GM21825 (cell line): ENCODE results near the gene SOSTDC1.

Experiments used
- ATAC-seq: cut with Tn5 transposase; IDR thresholded peaks from one replicate; pipeline ENCODE4 v1.9.1; 2021; ENCODE audit warnings: mild to moderate bottlenecking, moderate library complexity; ENCODE audit not compliant: unreplicated experiment

Gene SOSTDC1

DNA sequence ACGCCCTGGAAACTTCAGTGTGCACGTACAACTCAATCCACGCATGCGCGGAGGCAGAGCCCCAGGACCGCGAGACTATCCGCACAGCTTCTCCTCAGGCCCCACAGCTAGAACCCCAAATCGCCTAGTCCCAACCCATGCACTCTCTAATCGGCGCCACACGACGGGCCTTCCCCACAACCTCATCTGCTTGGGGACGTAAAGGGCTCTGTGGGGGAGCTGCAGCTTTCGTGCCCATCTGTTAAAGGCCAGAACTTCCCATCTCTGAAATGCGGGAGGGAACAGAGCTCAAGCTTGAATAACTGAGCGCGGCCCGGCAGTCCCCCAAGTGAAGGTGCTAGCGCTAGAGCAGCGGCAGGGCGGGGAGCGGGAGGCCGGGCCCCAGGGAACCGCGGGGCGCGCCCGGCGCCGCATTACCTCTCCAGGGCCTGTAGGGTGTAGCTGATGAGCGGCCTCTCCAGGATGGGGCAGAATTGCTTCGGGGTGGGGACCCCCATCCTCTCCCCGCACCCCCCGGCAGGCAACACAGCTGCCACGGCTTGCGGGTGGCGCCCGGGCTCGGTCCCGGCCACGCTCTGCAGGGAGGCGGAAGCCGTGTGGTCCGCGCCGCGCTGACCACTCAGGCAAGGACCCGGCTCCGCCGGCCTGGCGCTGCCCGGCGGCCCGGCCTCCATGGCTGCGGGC, 44.7 kb downstream of the SOSTDC1 start:
- ATAC-seq = peak; percentile 88

DNA sequence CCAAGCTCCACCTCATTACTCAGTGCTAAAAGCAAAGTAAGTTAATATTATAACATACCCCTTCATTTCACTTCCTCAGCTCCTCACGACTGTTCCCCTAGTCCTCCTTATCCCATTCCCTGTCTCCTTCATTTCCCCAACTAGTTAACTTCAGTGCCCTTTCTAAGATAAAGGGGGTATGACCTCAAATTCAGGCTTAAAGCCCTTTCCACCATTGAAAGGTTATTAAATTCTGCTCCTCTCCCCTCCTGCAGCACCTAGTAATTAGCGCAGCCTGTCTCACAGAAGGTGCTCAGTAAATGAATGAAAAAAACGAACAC, 45.2 kb downstream of the SOSTDC1 start:
- no peak for ATAC-seq

DNA sequence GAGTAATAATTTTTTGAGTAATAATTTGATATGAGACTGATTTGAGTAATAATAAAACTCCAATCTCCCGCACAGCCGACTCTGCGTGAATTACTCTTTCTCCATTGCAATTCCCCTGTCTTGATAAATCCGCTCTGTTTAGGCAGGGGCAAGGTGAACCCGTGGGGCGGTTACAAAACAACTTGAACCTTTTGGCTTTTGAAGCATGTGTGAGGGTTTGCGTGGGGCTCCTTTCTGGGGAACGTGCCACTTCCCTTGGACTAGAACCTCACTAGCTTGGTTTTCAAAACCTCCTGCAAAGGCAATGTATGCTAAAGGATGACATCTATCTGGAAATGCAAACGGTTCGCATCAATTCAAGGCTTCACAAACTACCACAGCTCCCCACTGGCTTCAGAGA, 45.7 kb downstream of the SOSTDC1 start:
- no peak for ATAC-seq

DNA sequence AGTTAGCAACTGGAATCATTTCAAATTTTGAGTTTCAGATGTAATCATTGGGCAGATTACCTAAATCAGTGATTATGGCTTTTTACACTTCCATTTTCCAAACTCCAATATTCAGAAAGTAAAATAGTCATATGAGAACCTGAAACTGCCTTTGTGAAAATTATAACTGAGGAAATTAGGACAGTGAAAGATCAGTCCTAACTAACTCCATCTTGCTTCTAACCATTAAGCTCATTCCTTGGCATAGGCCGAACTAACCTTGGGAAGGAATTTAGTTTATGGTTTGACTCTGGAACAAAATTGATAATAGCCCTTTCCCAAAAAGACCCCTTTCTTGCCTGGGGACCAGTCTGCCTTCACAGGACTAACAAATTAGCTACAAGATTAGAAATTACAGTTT, 46.4 kb downstream of the SOSTDC1 start:
- no peak for ATAC-seq

DNA sequence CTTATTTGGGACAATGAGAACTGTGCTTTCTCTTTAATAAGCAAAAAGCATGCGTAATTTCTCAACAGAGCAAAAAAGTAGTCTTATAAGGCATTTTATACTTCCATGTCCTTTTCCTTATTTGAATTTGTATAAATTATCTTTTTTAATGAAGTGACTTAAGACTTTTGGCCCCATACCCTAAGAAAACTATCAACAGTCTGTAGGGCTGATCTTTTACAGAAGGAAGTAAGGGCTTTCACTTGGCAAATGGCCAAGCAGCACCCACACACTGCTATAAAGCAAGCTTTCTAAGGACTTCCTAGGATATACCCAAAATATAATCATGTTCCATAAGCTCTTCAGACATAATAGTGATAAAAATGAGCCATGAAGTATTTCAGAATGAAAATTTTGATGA, 47.6 kb downstream of the SOSTDC1 start:
- ATAC-seq = no peak

DNA sequence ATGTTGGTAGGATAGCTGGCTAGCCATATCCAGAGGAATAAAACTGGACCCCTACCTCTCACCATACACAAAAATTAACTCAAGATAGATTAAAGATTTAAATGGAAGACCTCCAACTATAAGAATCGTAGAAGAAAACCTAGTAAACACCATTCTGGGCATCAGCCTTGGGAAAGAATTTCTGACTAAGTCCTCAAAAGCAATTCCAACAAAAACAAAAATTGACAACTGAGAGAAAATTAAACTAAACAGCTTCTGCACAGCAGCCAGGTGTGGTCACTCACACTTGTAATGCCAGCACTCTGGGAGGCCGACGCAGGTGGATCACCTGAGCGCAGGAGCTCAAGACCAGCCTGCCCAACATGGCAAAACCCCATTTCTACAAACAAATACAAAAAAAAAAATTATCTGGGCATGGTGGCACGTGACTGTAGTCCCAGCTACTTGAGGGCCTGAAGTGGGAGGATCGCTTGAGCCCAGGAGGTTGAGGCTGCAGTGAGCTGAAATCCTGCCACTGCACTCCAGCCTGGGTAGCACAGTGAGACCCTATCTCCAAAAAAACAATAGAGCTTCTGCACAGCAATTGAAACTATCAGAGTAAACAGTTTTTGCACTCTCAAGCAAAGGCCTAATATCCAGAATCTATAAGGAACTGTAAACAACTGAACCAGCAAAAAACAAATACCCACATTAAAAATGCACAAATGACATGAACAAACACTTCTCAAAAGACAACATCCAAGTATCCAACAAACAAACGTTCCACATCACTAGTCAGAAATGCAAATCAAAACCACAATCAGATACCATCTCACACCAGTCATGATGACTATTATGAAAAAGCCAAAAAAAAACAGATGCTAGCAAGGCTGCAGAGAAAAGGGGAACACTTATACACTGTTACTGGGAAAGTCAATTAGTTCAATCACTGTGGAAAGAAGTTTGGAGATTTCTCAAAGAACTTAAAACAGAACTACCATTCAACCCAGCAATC, 49.0 kb downstream of the SOSTDC1 start:
- ATAC-seq = no peak

DNA sequence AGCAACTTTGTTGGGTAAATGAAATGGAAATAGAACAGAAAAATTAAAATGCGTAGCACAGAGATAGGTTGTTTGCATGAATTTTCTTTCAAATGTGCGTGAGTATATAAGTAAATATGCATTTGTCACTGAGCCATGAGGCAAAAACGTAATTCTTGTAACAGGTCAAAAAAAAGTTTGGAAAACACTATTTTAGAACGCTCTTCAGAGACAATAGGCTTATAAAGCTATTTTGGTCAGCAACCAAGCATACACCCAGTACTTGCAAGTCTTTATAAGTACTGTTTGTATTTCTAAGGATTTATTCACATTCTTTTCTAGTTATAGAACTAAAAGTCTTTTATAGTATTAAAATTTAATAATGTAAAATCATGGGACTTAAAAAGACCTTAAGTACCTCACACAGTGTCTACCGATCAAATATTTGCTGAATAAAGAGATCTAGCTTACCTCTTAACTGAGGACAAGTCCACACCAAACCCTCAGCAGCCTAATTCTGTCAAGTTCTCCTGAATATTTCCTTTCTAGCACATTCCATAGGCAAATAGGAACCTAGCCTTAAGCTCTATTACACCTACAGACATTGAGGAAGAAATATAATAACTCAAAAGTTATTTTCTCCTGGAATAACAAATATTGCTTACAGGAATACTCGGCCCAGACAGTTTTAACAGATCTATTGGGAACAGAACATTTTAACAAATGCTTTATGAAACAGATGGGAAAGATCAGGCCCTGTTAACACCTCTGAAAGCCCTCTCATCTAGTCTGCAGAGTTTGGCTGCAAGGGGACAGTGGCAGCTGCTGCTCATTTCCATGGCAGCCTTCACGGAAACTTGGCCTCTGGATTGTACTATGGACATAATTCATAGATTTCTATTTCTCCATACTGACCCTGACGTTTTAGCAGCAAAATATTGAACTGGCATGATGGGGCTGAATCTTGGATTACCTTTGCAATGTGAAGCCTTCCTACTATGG, 53.0 kb downstream of the SOSTDC1 start:
- ATAC-seq = no peak
